ENCODE data around the gene GALNT18. TPM values are rescaled to one million over a fixed set of nuclear protein-coding genes. Genes with fewer than 3 reads are reported as not detected.

The GALNT18 gene
- total and polyA plus RNA-seq, 7 donors = 4.6 to 32.4 (median 8.3) TPM

DNA sequence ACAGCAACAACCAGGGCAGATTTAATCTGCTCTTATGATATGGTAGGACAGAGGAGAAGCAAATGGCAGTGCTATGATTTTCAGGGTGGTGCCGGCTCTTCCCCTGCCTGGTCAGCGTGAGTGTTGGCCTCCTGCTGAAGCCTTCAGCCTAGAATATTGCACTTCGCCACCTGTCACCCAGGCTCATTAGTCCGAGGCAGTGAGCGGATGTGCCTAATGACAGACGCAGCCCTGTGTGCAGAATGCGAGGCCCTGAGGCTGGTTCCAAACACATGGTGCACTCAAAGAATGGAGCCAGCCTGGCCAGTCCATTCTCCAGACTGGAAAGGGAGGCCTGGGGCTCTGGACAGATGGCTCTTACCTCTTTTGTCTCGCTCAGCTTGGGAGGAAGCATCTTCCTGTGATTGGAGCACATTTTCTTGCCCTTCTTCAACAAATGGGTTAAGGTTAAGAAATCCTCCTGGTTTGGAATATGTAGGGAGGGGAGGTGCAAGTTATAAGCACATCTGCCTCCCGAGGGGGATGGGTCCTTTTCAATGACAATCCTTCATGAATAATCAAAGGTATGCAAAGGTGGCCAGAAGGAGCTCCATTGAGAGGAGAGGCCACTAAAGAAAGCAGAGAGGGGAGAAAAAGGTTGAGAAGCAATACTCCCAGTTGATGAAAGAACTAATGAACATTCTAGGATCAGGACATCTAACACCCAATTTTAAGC lies 39.7 kb upstream of the GALNT18 start:
- 73 to 82% (median 78%) methylated on average over 9 of the region's 9 CpGs for WGBS, 3 donors
- intact Hi-C loops (cut with DNase I) = no loop called here

DNA sequence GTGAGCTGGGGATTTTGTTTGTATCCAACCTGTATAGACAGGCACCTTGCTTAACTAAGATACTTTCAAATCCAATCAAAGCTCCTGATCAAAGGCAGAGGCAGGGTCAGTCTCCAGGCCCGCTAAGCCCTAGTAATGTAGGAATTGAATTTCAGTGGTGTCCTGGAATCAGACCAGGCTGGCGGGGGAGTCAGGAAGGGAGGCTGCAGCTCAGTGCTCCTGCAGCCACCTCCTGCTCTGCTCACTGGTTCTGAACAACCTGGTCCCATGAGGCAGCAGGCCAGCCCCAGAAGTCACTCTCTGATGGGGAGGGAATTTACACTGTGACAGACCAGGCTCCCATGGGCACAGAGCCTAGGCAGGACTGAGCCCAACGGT lies 38.5 kb upstream of the GALNT18 start:
- DNase-seq = no peak
- WGBS, 3 donors = 30 to 43% (median 35%) methylated on average over 3 of the region's 3 CpGs
- H3K27ac ChIP-seq = no peak overlapping the region
- no peaks in the 10 kb centered on the region for H3K9me3 ChIP-seq
- H3K36me3 ChIP-seq (ENCODE audit: insufficient read depth in 1 of 2, low read depth in 1 of 2) = no peaks in the 10 kb centered on the region
- intact Hi-C loops (cut with DNase I) = no loop called here
- no peak for TF ChIP-seq CTCF (IDR thresholded peaks at IDR 0.05)
- H3K27me3 ChIP-seq (ENCODE audit: insufficient read depth in 3 of 3, low read length in 2 of 3) = peaks cover 0 to 1% (median 0%) of the 10 kb centered on the region in 3 donors
- H3K4me3 ChIP-seq = no peak overlapping the region
- peaks cover 15% of the 10 kb centered on the region for H3K4me1 ChIP-seq
- ATAC-seq = peak in 3 of 4 donors; percentile 8 to 28 (median 23)

More for the DNA sequence above, 39.7 kb upstream of the GALNT18 start:
- Histone ChIP-seq H3K27ac (no peak overlapping the region), H3K4me1 (peaks cover 15% of the 10 kb centered on the region), H3K27me3 (ENCODE audit: insufficient read depth in 3 of 3, low read length in 2 of 3) (peaks cover 0 to 1% (median 0%) of the 10 kb centered on the region in 3 donors), H3K9me3 (no peaks in the 10 kb centered on the region), H3K4me3 (no peak overlapping the region), H3K36me3 (ENCODE audit: insufficient read depth in 1 of 2, low read depth in 1 of 2) (no peaks in the 10 kb centered on the region)
- ATAC-seq = no peak
- DNase-seq = no peak
- TF ChIP-seq CTCF (IDR thresholded peaks at IDR 0.05) = no peak

DNA sequence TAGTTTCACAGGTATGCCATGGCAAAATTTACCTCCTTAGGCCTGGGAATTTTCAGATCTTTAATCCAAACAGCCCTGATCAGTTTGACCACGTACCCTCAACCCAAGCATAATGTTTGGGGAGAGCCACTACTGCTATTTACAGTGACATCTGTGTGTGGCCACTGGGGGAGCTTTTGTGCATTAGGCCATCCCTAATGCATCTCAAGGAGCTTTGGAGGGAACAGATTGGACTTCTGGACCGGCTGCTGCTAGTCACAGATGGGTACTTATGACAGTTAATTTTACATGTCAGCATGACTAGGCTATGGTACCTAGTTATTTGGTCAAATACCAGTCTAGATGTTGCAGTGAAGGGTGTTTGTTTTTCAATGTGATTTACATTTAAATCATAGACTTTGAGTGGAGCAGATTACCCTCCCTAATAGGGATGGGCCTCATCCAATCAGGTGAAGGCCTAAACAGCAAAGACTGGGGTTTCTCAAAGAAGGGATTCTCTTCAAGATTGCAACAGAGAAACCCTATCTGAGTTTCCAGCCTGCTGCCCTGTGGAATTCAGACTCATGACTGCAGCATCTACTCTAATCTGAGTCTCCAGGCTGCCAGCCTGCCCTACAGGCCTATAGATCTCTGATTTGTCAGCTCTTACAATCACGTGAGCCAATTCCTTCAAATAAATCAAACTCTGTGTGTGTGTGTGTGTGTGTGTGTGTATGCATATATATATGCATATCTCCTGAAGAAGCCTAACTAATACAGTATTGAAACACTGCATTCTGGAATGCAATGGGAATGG lies 38.0 kb upstream of the GALNT18 start:
- no peaks in the 10 kb centered on the region for H3K36me3 ChIP-seq (ENCODE audit: insufficient read depth in 1 of 2, low read depth in 1 of 2)
- ATAC-seq (peak in 2 of 4 donors; percentile 49 to 65), DNase-seq (no peak)
- WGBS, 3 donors = 67 to 90% (median 78%) methylated on average over 3 of the region's 3 CpGs
- H3K27me3 ChIP-seq (ENCODE audit: insufficient read depth in 3 of 3, low read length in 2 of 3) = peaks cover 0 to 1% (median 0%) of the 10 kb centered on the region in 3 donors
- H3K27ac ChIP-seq = no peak overlapping the region
- no peak for TF ChIP-seq CTCF (IDR thresholded peaks at IDR 0.05)
- H3K9me3 ChIP-seq = no peaks in the 10 kb centered on the region
- H3K4me3 ChIP-seq = no peak overlapping the region
- H3K4me1 ChIP-seq = peaks cover 15% of the 10 kb centered on the region
- intact Hi-C loops (cut with DNase I) = no loop called here

DNA sequence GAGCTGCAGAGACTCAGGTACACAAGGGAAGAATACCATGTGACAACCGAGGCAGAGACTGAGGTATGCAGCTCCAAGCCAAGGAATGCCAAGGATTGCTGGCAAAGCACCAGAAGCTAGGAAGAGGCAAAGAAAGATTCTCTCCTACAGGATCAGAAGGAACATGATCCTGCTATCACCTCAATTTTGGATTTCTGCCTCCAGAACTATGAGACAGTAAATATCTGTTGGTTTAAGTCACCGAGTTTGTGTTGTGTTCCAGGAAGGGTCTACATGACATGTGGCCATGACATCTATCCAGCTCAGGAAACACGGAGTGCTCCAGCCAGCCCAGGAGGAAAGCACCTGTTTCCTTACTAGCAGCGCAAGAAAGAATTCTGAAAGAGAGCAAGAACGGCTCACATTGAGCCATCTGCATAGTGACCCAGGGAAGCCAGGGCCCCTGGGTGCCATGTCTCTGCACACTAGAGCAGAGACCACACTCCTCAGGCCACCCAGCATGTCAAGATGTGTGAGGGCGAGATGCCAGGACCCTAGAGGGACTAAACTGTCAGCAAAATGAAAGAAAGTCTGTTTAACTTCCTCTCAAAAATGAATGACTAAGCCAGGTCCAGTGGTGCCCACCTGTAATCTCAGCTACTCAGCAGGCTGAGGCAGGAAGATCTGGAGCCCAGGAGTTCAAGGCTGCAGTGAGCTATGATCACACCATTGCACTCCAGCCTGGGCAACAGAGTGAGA lies 35.6 kb upstream of the GALNT18 start:
- no peaks in the 10 kb centered on the region for H3K9me3 ChIP-seq
- peaks cover 15% of the 10 kb centered on the region for H3K4me1 ChIP-seq
- H3K36me3 ChIP-seq (ENCODE audit: insufficient read depth in 1 of 2, low read depth in 1 of 2) = no peaks in the 10 kb centered on the region
- ATAC-seq (peak; percentile 75 to 92 (median 80)), DNase-seq (no peak)
- TF ChIP-seq CTCF (IDR thresholded peaks at IDR 0.05) = no peak
- no peak overlapping the region for H3K4me3 ChIP-seq
- intact Hi-C loops (cut with DNase I) = no loop called here
- 24 to 32% (median 25%) methylated on average over 6 of the region's 6 CpGs for WGBS, 3 donors
- H3K27ac ChIP-seq = peak overlapping the region; percentile 65
- peaks cover 0 to 1% (median 0%) of the 10 kb centered on the region in 3 donors for H3K27me3 ChIP-seq (ENCODE audit: insufficient read depth in 3 of 3, low read length in 2 of 3)
